ENCODE results near the gene PLEKHA1. TPM values are rescaled to one million over a fixed set of nuclear protein-coding genes. Genes with fewer than 3 reads are reported as not detected.

Gene PLEKHA1
- total RNA-seq, 4 donors from 2014 or later: 22.6 to 35.4 (median 32.7) TPM

DNA sequence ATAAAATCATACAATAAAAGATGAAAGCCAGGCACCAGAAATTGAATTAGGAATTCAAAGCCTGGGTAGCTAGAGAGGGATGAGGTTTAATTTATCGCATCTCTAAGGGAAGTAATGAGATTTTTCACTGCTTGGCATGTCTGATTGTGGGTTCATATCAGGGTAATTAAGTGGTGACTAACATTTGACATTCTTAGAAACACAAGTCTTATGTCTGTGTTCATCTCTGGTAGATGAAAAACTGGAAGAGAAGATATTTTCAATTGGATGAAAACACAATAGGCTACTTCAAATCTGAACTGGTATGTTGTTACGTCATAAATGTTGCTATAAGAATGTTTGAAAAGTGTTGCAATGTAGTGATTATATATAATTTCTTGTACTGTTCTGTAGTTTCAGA lies 43.2 kb downstream of the PLEKHA1 start:
- no peak for TF ChIP-seq CTCF (IDR thresholded peaks at IDR 0.05; ENCODE audit: low read depth)

DNA sequence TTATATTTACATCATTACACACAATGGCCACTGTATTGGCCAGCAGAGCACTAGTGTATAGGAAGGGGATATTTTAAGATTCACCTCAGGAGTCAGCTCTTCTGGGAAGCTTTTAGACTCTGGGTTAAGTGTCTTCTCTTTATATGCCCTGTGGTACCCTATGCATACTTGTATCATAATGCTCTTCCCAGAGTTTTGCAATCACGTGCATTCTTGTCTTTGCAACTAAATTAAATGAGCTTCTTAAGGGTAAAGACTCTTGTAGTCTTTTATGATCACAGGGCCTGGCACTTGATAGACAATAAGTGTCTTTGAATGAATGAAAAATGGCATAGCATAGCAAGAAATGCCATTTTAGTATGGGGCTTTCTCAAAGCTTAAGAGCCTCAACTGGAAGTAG lies 44.5 kb downstream of the PLEKHA1 start:
- no peak for TF ChIP-seq CTCF (IDR thresholded peaks at IDR 0.05; ENCODE audit: low read depth)

DNA sequence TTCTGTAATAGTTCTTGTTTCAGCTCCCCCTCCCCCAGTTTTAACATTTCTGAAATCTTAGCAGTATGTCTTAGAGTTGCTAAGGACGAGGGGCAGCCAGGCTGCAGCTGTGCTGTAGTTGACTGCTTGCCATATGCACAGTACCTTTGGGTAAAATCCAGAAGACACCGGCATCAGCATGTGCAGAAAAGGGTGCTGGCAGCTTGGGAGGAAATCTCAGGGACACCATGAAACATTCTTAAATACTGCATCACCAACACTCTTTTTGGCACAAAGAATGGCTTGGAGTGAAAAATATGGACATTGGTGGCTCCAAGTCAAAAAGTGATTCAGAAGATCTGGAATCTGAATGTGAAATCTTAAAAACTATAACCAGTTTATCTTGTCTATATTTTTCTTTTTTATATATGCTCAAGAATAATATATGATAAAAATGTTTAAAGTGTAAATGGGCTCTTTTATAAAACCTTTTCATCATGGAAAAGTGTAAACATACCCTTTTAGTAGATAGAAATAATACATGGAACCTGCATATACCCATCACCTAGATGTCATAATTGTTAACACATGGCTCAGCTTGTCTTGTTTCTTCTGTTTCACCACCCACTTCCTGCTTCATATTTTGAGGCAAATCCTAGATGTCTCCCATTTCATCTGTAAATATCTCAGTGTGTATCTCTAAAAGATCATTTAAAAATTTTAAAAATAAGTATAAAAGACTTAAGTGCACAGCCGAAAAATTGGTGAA lies 45.5 kb downstream of the PLEKHA1 start:
- no peak for TF ChIP-seq CTCF (IDR thresholded peaks at IDR 0.05; ENCODE audit: low read depth)

GRCh38 chr10:122420624-122421007 lies 46.1 kb downstream of the PLEKHA1 start:
- no peak for TF ChIP-seq CTCF (IDR thresholded peaks at IDR 0.05; ENCODE audit: low read depth)

DNA sequence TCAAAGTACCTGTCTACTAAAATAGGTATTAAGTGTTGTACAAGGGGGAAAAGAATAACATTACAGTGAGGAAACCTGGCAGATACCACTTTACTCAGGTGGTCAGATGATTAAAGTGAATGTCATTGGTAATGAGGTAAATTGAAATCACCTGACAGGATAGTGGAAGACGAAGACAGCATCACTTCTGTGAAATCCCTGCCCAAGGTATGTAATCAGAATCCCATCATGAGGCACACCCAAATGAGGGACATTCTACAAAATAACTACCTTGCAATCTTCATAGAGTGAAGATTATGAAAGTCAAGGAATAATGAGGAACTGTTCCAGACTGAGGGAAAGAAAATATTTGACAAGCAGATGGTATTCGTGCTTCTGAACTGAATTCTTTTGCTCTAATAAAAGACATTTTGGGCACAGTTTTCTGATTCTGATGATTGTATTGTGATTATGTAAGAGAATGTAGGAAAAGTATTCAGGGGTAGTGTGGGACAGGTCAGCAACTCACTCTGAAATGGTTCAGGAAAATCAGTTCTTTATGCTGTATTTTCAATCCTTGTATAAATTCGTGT lies 46.6 kb downstream of the PLEKHA1 start:
- no peak for TF ChIP-seq CTCF (IDR thresholded peaks at IDR 0.05; ENCODE audit: low read depth)

GRCh38 chr10:122421742-122422141 lies 47.2 kb downstream of the PLEKHA1 start:
- no peak for TF ChIP-seq CTCF (IDR thresholded peaks at IDR 0.05; ENCODE audit: low read depth)

DNA sequence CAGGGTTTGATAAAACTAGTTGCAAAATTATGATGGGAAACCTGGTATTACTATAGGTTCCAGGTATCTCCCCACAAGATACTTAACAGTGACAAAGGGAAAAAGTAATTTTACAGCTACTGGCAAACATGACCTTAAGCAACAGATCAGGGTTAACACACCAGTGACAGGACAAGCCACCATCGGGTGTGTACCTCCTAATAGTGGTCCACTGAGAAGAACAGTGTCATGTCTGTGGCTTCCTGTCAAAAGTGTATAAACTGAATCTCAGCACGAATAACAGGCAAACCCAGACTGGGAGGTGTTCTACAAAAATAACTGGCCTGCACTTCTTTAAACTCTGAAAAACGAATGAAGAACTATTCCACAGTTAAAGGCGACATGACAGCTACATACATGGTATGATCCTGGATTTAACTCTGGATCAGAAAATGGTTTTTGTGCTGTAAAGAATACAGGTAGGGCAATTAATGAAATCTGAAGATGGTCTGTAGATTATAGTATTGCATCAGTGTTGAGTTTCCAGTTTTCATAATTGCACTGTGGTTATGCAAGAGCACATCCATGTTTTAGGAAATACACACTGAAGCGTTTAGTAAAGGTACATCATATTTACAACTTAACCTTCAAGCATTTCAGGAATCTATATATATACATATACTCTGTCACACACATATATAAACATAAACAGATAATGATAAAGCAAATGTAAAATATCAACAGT lies 47.9 kb downstream of the PLEKHA1 start:
- TF ChIP-seq CTCF (IDR thresholded peaks at IDR 0.05; ENCODE audit: low read depth): no peak
